ENCODE results near the gene APOL5.
"Not testable (repeated sequence)": the region's sequence is repeated elsewhere in the genome, so short reads cannot be mapped to it uniquely, and the experiment has no call there.

The APOL5 gene

GRCh38 chr22:35717572-35717971 lies at the start of gene APOL5:
Gene APOL5, plus strand, starts transcription at chr22:35717872. Its CDS starts 0 bp downstream, at chr22:35717872.
- no peak for DNase-seq (ENCODE audit: low spot score)
- H3K27ac ChIP-seq, result no peak within 1 kb of the TSS
- no peak for TF ChIP-seq CTCF (IDR thresholded peaks at IDR 0.05)
- no peak within 1 kb of the TSS for H3K4me3 ChIP-seq

GRCh38 chr22:35674335-35674734 lies 43.3 kb upstream of the APOL5 start:
- no peak for TF ChIP-seq CTCF (IDR thresholded peaks at IDR 0.05)
- Histone ChIP-seq H3K27ac (no peak overlapping the region), H3K4me3 (no peak overlapping the region)
- DNase-seq (ENCODE audit: low spot score), result no peak

GRCh38 chr22:35676065-35676464 lies 41.6 kb upstream of the APOL5 start:
- not testable (repeated sequence) for H3K4me3 ChIP-seq; H3K27ac ChIP-seq; DNase-seq (ENCODE audit: low spot score)

GRCh38 chr22:35677460-35678187 lies 40.0 kb upstream of the APOL5 start:
- H3K4me3 ChIP-seq, result no peak overlapping the region
- no peak for DNase-seq (ENCODE audit: low spot score)
- H3K27ac ChIP-seq, result no peak overlapping the region
- no peak for TF ChIP-seq CTCF (IDR thresholded peaks at IDR 0.05)

- Histone ChIP-seq H3K27ac (no peak overlapping the region), H3K4me3 (no peak overlapping the region)
- no peak for DNase-seq (ENCODE audit: low spot score)
- TF ChIP-seq CTCF (IDR thresholded peaks at IDR 0.05), result no peak
Measured at GRCh38 chr22:35678836-35679235, 38.8 kb upstream of the APOL5 start.

- not testable (repeated sequence) for DNase-seq (ENCODE audit: low spot score); H3K27ac ChIP-seq; H3K4me3 ChIP-seq
Measured at GRCh38 chr22:35679492-35679891, 38.2 kb upstream of the APOL5 start.

GRCh38 chr22:35681454-35682052 lies 36.1 kb upstream of the APOL5 start:
- Histone ChIP-seq H3K4me3 (no peak overlapping the region), H3K27ac (no peak overlapping the region)
- TF ChIP-seq CTCF (IDR thresholded peaks at IDR 0.05), result no peak
- no peak for DNase-seq (ENCODE audit: low spot score)

GRCh38 chr22:35683560-35683959 lies 34.1 kb upstream of the APOL5 start:
- no peak overlapping the region for H3K4me3 ChIP-seq

More at GRCh38 chr22:35683560-35683959, 34.1 kb upstream of the APOL5 start:
- no peak overlapping the region for H3K27ac ChIP-seq
- DNase-seq (ENCODE audit: low spot score), result no peak
- TF ChIP-seq CTCF (IDR thresholded peaks at IDR 0.05), result no peak

Measured in coronary artery (tissue), 2 donors.